Measurements from ENCODE around the gene GCNT3. TPM values are rescaled to one million over a fixed set of nuclear protein-coding genes. Genes with fewer than 3 reads are reported as not detected.

The GCNT3 gene
- total and polyA plus RNA-seq, 2 donors (not counting 3 experiments of a cell fraction or from before 2014, with no cell fraction given), result not detected

DNA sequence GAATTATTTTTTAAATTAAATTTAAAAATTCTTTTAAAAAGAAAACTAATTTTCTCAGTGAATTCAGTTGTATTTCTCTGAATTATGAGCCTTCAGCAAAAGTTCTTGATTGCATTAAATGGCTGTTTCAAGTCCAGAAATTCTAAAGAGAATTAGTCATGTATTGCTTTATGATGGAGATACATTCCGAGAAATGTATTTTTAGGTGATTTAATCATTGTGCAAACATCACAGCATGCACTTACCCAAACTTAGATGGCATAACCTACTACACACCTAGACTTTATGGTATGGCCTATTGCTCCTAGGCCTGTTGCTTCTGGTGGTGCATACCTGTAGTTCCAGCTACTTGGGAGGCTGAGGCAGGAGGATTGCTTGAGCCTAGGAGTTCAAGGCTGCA is 44.3 kb upstream of the GCNT3 start:
- intact Hi-C loops (cut with micrococcal nuclease), result no loop called here
- Histone ChIP-seq H2AFZ (ENCODE audit: low read depth, low read length) (no peak overlapping the region), H4K20me1 (replicated peaks; ENCODE audit: control insufficient read depth, extremely low read depth, insufficient read depth, low read length) (no peaks in the 10 kb centered on the region), H3K9me3 (replicated peaks; ENCODE audit: control insufficient read depth, insufficient read depth, low read length) (no peaks in the 10 kb centered on the region), H3K9me1 (replicated peaks; ENCODE audit: control insufficient read depth, extremely low read depth, insufficient read depth, low read length) (no peaks in the 10 kb centered on the region), H3K9ac (replicated peaks; ENCODE audit: extremely low read depth, insufficient read depth, low read length) (no peak overlapping the region), H3K27ac (ENCODE audit: insufficient read depth, low read depth, low read length) (no peak overlapping the region), H3K4me1 (ENCODE audit: control insufficient read depth, extremely low read depth, insufficient read depth, low read length) (no peaks in the 10 kb centered on the region), H3K4me2 (ENCODE audit: insufficient read depth, low read length) (no peak overlapping the region), H3K4me3 (replicated peaks in 1 of 3; ENCODE audit: insufficient read depth in 1 of 3, low read depth in 1 of 3, low read length in 3 of 3) (no peak overlapping the region), H3K79me2 (ENCODE audit: control insufficient read depth, insufficient read depth, low read length) (no peaks in the 10 kb centered on the region), H3K36me3 (ENCODE audit: control insufficient read depth in 2 of 2, extremely low read depth in 1 of 2, insufficient read depth in 2 of 2, low read length in 2 of 2) (no peaks in the 10 kb centered on the region), H3K27me3 (ENCODE audit: control insufficient read depth in 2 of 2, insufficient read depth in 2 of 2, low read length in 2 of 2) (peaks cover 2 to 7% of the 10 kb centered on the region in 2 experiments)
- TF ChIP-seq GATA2 (IDR thresholded peaks at IDR 0.05; ENCODE audit: insufficient read depth, insufficient read length, low read depth, low read length) (no peak), EZH2 (IDR thresholded peaks at IDR 0.05; ENCODE audit: borderline replicate concordance, low read depth, low read length, severe bottlenecking) (no peak), JUN (IDR thresholded peaks at IDR 0.05; ENCODE audit: borderline replicate concordance, insufficient read depth, insufficient read length, low read depth) (no peak), MYC (IDR thresholded peaks at IDR 0.05; ENCODE audit: low read depth, low read length) (no peak), POLR2A (IDR thresholded peaks at IDR 0.05; ENCODE audit: low read depth, low read length) (no peak), FOS (IDR thresholded peaks at IDR 0.05; ENCODE audit: borderline replicate concordance, insufficient read depth, low read length) (no peak), POLR2AphosphoS5 (IDR thresholded peaks at IDR 0.05; ENCODE audit: insufficient read depth, low read depth, low read length) (no peak)
- TF ChIP-seq, protein P1, sequence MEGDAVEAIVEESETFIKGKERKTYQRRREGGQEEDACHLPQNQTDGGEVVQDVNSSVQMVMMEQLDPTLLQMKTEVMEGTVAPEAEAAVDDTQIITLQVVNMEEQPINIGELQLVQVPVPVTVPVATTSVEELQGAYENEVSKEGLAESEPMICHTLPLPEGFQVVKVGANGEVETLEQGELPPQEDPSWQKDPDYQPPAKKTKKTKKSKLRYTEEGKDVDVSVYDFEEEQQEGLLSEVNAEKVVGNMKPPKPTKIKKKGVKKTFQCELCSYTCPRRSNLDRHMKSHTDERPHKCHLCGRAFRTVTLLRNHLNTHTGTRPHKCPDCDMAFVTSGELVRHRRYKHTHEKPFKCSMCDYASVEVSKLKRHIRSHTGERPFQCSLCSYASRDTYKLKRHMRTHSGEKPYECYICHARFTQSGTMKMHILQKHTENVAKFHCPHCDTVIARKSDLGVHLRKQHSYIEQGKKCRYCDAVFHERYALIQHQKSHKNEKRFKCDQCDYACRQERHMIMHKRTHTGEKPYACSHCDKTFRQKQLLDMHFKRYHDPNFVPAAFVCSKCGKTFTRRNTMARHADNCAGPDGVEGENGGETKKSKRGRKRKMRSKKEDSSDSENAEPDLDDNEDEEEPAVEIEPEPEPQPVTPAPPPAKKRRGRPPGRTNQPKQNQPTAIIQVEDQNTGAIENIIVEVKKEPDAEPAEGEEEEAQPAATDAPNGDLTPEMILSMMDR (IDR thresholded peaks at IDR 0.05; ENCODE audit: extremely low read depth in 1 of 2, insufficient read depth in 1 of 2, low read depth in 1 of 2, low read length in 2 of 2), result no peak
- TF ChIP-seq, protein P2, sequence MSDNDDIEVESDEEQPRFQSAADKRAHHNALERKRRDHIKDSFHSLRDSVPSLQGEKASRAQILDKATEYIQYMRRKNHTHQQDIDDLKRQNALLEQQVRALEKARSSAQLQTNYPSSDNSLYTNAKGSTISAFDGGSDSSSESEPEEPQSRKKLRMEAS (IDR thresholded peaks at IDR 0.05; ENCODE audit: insufficient read depth, insufficient read length), result no peak
- no peak for DNase-seq (ENCODE audit: low read depth, low spot score)
- dilution Hi-C loops (cut with MboI; ENCODE audit: extremely low pct_ligation_motif_present, low sequenced_read_pairs), result no loop called here
- FAIRE-seq, result no peak
- POLR2A ChIA-PET, result no interaction called here
- CTCF ChIA-PET, result interaction anchor here (1.1 kb wide), 2 partner anchors 35 to 39 kb away, joined by 3 to 4 read pairs; no protein-coding TSS in a partner anchor
- BruUV-seq (replicated peaks), result no TSS peak

Measured in endothelial cell of umbilical vein (primary cell).